ENCODE results near the gene ADGRG6.

GRCh38 chr6:142284419-142284818, 17.4 kb upstream of the ADGRG6 start:
- TF ChIP-seq CTCF (conservative IDR thresholded peaks at IDR 0.05; ENCODE audit: low read length) (no peak), EZH2phosphoT487 (IDR thresholded peaks at IDR 0.05; ENCODE audit: borderline replicate concordance) (no peak)
